PFSK-1 (cell line): Measurements from ENCODE around the gene TMEM181.

Experiments used
- FOXP2 ChIP-seq: optimal IDR thresholded peaks from 2 replicates; pipeline ENCODE3; 2011; ENCODE audit warnings: borderline replicate concordance, control low read depth, inconsistent platforms; ENCODE audit not compliant: insufficient read depth; ENCODE audit errors: extremely low read length, extremely low read depth
- POLR2AphosphoS5 ChIP-seq: IDR thresholded peaks from 2 replicates; pipeline ENCODE4 v1.6.1; 2012; ENCODE audit warnings: low read depth, mild to moderate bottlenecking, control low read depth, low read length, moderate library complexity
- REST ChIP-seq, 2 experiments: IDR thresholded peaks; 2 replicates each; pipeline versions ENCODE4 v1.6.1 to v1.8.0; 2011 to 2012; ENCODE audit warnings: low read depth in 2 of 2, low read length in 2 of 2, control low read depth in 1 of 2, inconsistent platforms in 1 of 2, mild to moderate bottlenecking in 1 of 2, moderate library complexity in 1 of 2; ENCODE audit not compliant: insufficient read depth in 1 of 2
- SIN3A ChIP-seq: IDR thresholded peaks from 2 replicates; pipeline ENCODE4 v1.6.1; 2012; ENCODE audit warnings: mild to moderate bottlenecking, low read length, moderate library complexity, borderline replicate concordance; ENCODE audit not compliant: insufficient read depth
- TAF1 ChIP-seq: IDR thresholded peaks from 2 replicates; pipeline ENCODE4 v1.6.1; 2012; ENCODE audit warnings: low read length, control low read depth, borderline replicate concordance; ENCODE audit not compliant: insufficient read depth

The TMEM181 gene

GRCh38 chr6:158519761-158520160 is 40.1 kb upstream of the TMEM181 start:
- TF ChIP-seq TAF1 (no peak), FOXP2 (no peak), REST (IDR thresholded peaks at IDR 0.05; ENCODE audit: insufficient read depth in 1 of 2, low read depth in 2 of 2, low read length in 2 of 2) (no peak)

GRCh38 chr6:158521759-158522158 is 38.1 kb upstream of the TMEM181 start:
- TF ChIP-seq REST (IDR thresholded peaks at IDR 0.05; ENCODE audit: insufficient read depth in 1 of 2, low read depth in 2 of 2, low read length in 2 of 2) (no peak), SIN3A (no peak), FOXP2 (no peak), POLR2AphosphoS5 (no peak), TAF1 (no peak)

GRCh38 chr6:158522616-158523015 is 37.3 kb upstream of the TMEM181 start:
- TF ChIP-seq SIN3A, result no peak
- no peak for TF ChIP-seq REST (IDR thresholded peaks at IDR 0.05; ENCODE audit: insufficient read depth in 1 of 2, low read depth in 2 of 2, low read length in 2 of 2)
- TF ChIP-seq TAF1, result no peak
- TF ChIP-seq FOXP2, result no peak

GRCh38 chr6:158524311-158524710 is 35.6 kb upstream of the TMEM181 start:
- TF ChIP-seq TAF1 (no peak), SIN3A (no peak), FOXP2 (no peak), REST (IDR thresholded peaks at IDR 0.05; ENCODE audit: insufficient read depth in 1 of 2, low read depth in 2 of 2, low read length in 2 of 2) (no peak), POLR2AphosphoS5 (no peak)

GRCh38 chr6:158528826-158529225 is 31.1 kb upstream of the TMEM181 start:
- no peak for TF ChIP-seq FOXP2

GRCh38 chr6:158529629-158530028 is 30.3 kb upstream of the TMEM181 start:
- TF ChIP-seq SIN3A (no peak), TAF1 (no peak), REST (IDR thresholded peaks at IDR 0.05; ENCODE audit: insufficient read depth in 1 of 2, low read depth in 2 of 2, low read length in 2 of 2) (no peak), POLR2AphosphoS5 (no peak), FOXP2 (no peak)
